SU-DHL-6 (cell line): ENCODE measurements around the gene COX5B.

Experiments used
- H2AFZ ChIP-seq: fragments of 200-600 bp; sonication (generic); 2 replicates; pipeline ENCODE4 v1.6.1; 2014; ENCODE audit warnings: low read depth, mild to moderate bottlenecking, moderate library complexity, mixed read lengths, antibody characterized with exemption, low read length; ENCODE audit not compliant: severe bottlenecking
- H3F3A ChIP-seq: fragments of 200-600 bp; shearing (Covaris generic); 2 replicates; pipeline ENCODE4 v1.6.0; 2016; ENCODE audit warnings: antibody characterized with exemption, mild to moderate bottlenecking; ENCODE audit not compliant: insufficient read depth
- H3K27ac ChIP-seq: fragments of 200-600 bp; sonication (generic); 2 replicates; pipeline ENCODE4 v1.5.1; 2016; ENCODE audit warnings: low read depth, mild to moderate bottlenecking, low read length, moderate library complexity, mixed read lengths
- H3K27me3 ChIP-seq: fragments of 200-600 bp; sonication (generic), shearing (Covaris generic); 2 replicates; pipeline ENCODE4 v1.6.0; 2014; ENCODE audit warnings: mild to moderate bottlenecking, low read length
- H3K36me3 ChIP-seq: fragments of 200-600 bp; sonication (generic); 2 replicates; pipeline ENCODE4 v1.6.1; 2014; ENCODE audit warnings: mild to moderate bottlenecking, low read length, mixed read lengths
- H3K4me2 ChIP-seq: fragments of 300-600, 200-600 bp; shearing (Covaris generic), sonication (generic); 2 replicates; pipeline ENCODE4 v1.6.0; 2014; ENCODE audit warnings: low read length, low read depth, mild to moderate bottlenecking; ENCODE audit not compliant: poor library complexity, severe bottlenecking
- H3K4me3 ChIP-seq: fragments of 200-600 bp; sonication (generic); 2 replicates; pipeline ENCODE4 v1.5.1; 2014; ENCODE audit warnings: antibody characterized with exemption, low read length, mild to moderate bottlenecking, mixed read lengths; ENCODE audit not compliant: insufficient read depth, poor library complexity, severe bottlenecking
- H3K79me2 ChIP-seq: fragments of 200-600 bp; sonication (generic); 2 replicates; pipeline ENCODE4 v1.6.1; 2014; ENCODE audit warnings: mild to moderate bottlenecking, low read length, moderate library complexity; ENCODE audit not compliant: insufficient read depth
- H3K9ac ChIP-seq: fragments of 200-600 bp; sonication (generic); 2 replicates; pipeline ENCODE4 v1.7.0; 2014; ENCODE audit warnings: mild to moderate bottlenecking, low read length
- H3K9me2 ChIP-seq: fragments of 200-600 bp; sonication (generic); replicated peaks from 2 replicates; pipeline ENCODE4 v1.6.1; 2014; ENCODE audit warnings: low read length; ENCODE audit not compliant: insufficient read depth
- H3K9me3 ChIP-seq: fragments of 200-600 bp; sonication (generic); 2 replicates; pipeline ENCODE4 v1.6.1; 2014; ENCODE audit warnings: low read length, mixed read lengths; ENCODE audit not compliant: insufficient read depth
- H4K20me1 ChIP-seq: fragments of 200-600 bp; sonication (generic); 2 replicates; pipeline ENCODE4 v1.6.1; 2014; ENCODE audit warnings: low read depth, mild to moderate bottlenecking, antibody characterized with exemption, low read length, moderate library complexity, mixed read lengths
- CTCF ChIP-seq: fragments of 200-600 bp; sonication (generic); IDR thresholded peaks from one replicate; pipeline ENCODE4 v1.5.1; 2017; ENCODE audit warnings: antibody characterized with exemption, mild to moderate bottlenecking, low read length, moderate library complexity; ENCODE audit not compliant: insufficient read depth, poor library complexity, severe bottlenecking
- EZH2phosphoT487 ChIP-seq: fragments of 200-600 bp; sonication (generic), shearing (Covaris generic); conservative IDR thresholded peaks from 2 replicates; pipeline ENCODE4 v1.6.1; 2018; ENCODE audit warnings: mild to moderate bottlenecking, antibody characterized with exemption, low read length, moderate library complexity, mixed read lengths

The COX5B gene

DNA sequence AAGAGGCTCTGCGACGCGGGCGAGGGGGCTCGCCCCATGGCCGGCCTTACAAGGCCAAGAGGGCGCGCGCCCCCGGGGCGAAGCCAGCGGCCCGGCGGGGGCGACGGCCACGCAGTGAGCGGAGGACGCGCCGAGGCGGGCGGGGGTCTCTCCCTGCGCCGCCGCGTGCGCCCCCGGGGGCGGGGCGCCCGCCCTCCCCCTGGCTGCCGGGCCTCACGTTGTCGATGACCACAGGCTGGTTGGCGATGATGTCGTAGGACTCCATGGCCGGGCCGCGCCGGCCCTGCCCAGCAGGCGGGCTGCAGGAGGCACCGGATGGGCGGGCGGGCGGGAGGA lies 17.7 kb downstream of the COX5B start:
- H3K9ac ChIP-seq: peak overlapping the region; percentile 76
- H2AFZ ChIP-seq: no peak overlapping the region
- H3K27ac ChIP-seq: peak overlapping the region; percentile 57
- TF ChIP-seq EZH2phosphoT487 (no peak), CTCF (no peak)
- no peaks in the 10 kb centered on the region for H3K9me3 ChIP-seq
- H3K4me3 ChIP-seq: peak overlapping the region; percentile 69
- H4K20me1 ChIP-seq: no peaks in the 10 kb centered on the region
- H3K27me3 ChIP-seq: no peaks in the 10 kb centered on the region
- no peaks in the 10 kb centered on the region for H3K36me3 ChIP-seq
- peaks cover 29% of the 10 kb centered on the region for H3K79me2 ChIP-seq
- H3K9me2 ChIP-seq: no peaks in the 10 kb centered on the region
- H3K4me2 ChIP-seq: peak overlapping the region; percentile 79
- no peaks in the 10 kb centered on the region for H3F3A ChIP-seq

GRCh38 chr2:97663962-97664635 lies 18.2 kb downstream of the COX5B start, which contains the start of gene ACTR1B:
Gene ACTR1B (minus strand): TSS chr2:97664044. CDS start chr2:97663890, 154 bp downstream.
- H3K4me3 ChIP-seq: peak within 1 kb of the TSS; percentile 92
- peak within 1 kb of the TSS; percentile 87 for H3K4me2 ChIP-seq
- H3K9ac ChIP-seq: peak within 1 kb of the TSS; percentile 76
- no peaks in the 10 kb centered on the region for H3K9me2 ChIP-seq
- peak within 1 kb of the TSS; percentile 93 for H2AFZ ChIP-seq
- no peaks in the 10 kb centered on the region for H3K36me3 ChIP-seq
- H3F3A ChIP-seq: no peaks in the 10 kb centered on the region
- H4K20me1 ChIP-seq: no peaks in the 10 kb centered on the region
- no peaks in the 10 kb centered on the region for H3K27me3 ChIP-seq
- peaks cover 29% of the 10 kb centered on the region for H3K79me2 ChIP-seq
- TF ChIP-seq EZH2phosphoT487: no peak
- TF ChIP-seq CTCF: peak; percentile 63
- peak within 1 kb of the TSS; percentile 60 for H3K27ac ChIP-seq
- H3K9me3 ChIP-seq: no peaks in the 10 kb centered on the region

GRCh38 chr2:97664636-97664970 lies 18.7 kb downstream of the COX5B start:
- TF ChIP-seq EZH2phosphoT487 (no peak), CTCF (no peak)
- Histone ChIP-seq H3K79me2 (peaks cover 29% of the 10 kb centered on the region), H3K9me2 (no peaks in the 10 kb centered on the region), H3K9ac (peak overlapping the region; percentile 76), H3K36me3 (no peaks in the 10 kb centered on the region), H2AFZ (peak overlapping the region; percentile 93), H3F3A (no peaks in the 10 kb centered on the region), H3K27ac (peak overlapping the region; percentile 60; the same call in 1 of the 2 replicates), H3K4me2 (peak overlapping the region; percentile 87), H3K27me3 (no peaks in the 10 kb centered on the region), H3K9me3 (no peaks in the 10 kb centered on the region), H3K4me3 (peak overlapping the region; percentile 92), H4K20me1 (no peaks in the 10 kb centered on the region)
